IMR-90 (cell line): ENCODE measurements around the gene TSPAN16. TPM values are rescaled to one million over a fixed set of nuclear protein-coding genes. Genes with fewer than 3 reads are reported as not detected.

ENCODE experiments used
- ATAC-seq: fragments of 200-7000 bp; cut with Tn5 transposase; 2 replicates; pipeline ENCODE4 v1.9.1; 2020; ENCODE audit warnings: low read depth, mild to moderate bottlenecking, moderate library complexity
- BruUV-seq: library from RNA; stranded (reverse); fragments of 400-500 nt; replicated peaks from 2 replicates; lab custom pipeline; 2021; lab: Mats Ljungman, UMichigan
- CTCF ChIA-PET: fragments of 300-600 bp; formaldehyde crosslinking; extraction: SDS; loops from one replicate; lab custom pipeline; 2021; ENCODE audit warnings: antibody characterized with exemption; lab: Yijun Ruan, JAX
- POLR2A ChIA-PET: fragments of 300-600 bp; sonication (Branson Sonifier 250); formaldehyde crosslinking; loops from one replicate; lab custom pipeline; 2022; ENCODE audit warnings: antibody characterized with exemption; ENCODE audit not compliant: unreplicated experiment; lab: Charles Lee
- DNase-seq: peaks from one replicate; pipeline ENCODE4 v3.0.0; 2013
- H2AFZ ChIP-seq: replicated peaks from 2 replicates; pipeline ENCODE3; 2013; ENCODE audit warnings: low read length, mild to moderate bottlenecking; ENCODE audit not compliant: poor library complexity
- H2AK5ac ChIP-seq: 2 replicates; pipeline ENCODE4 v1.6.1; 2013; ENCODE audit warnings: low read depth, low read length, inconsistent platforms
- H2AK9ac ChIP-seq: replicated peaks from 2 replicates; pipeline ENCODE3; 2013; ENCODE audit warnings: mild to moderate bottlenecking, low read depth, low read length, moderate library complexity; ENCODE audit not compliant: poor library complexity
- H2BK120ac ChIP-seq: 2 replicates; pipeline ENCODE4 v1.6.1; 2013; ENCODE audit warnings: low read depth, low read length, inconsistent platforms
- H2BK15ac ChIP-seq: 3 replicates; pipeline ENCODE4 v1.6.1; 2013; ENCODE audit warnings: low read depth, low read length, inconsistent platforms
- H2BK20ac ChIP-seq: 2 replicates; pipeline ENCODE4 v1.6.1; 2013; ENCODE audit warnings: low read depth, mild to moderate bottlenecking, inconsistent platforms, low read length, moderate library complexity
- H2BK5ac ChIP-seq: 2 replicates; pipeline ENCODE4 v1.6.1; 2013; ENCODE audit warnings: mild to moderate bottlenecking, low read depth, low read length, inconsistent platforms; ENCODE audit not compliant: poor library complexity, severe bottlenecking
- H3K14ac ChIP-seq: replicated peaks from 2 replicates; pipeline ENCODE4 v1.6.1; 2013; ENCODE audit warnings: low read depth, low read length, inconsistent platforms
- H3K18ac ChIP-seq: 2 replicates; pipeline ENCODE4 v1.6.1; 2013; ENCODE audit warnings: low read depth, low read length, control low read depth
- H3K23ac ChIP-seq: 2 replicates; pipeline ENCODE4 v1.6.1; 2013; ENCODE audit warnings: low read depth, low read length, inconsistent platforms
- H3K27ac ChIP-seq: 2 replicates; pipeline ENCODE4 v1.5.1; 2013; ENCODE audit warnings: mild to moderate bottlenecking, control low read depth, low read length; ENCODE audit not compliant: insufficient read depth
- H3K27me3 ChIP-seq: 2 replicates; pipeline ENCODE4 v1.6.1; 2013; ENCODE audit warnings: low read length; ENCODE audit not compliant: control insufficient read depth, insufficient read depth
- H3K36me3 ChIP-seq: 2 replicates; pipeline ENCODE4 v1.6.1; 2013; ENCODE audit warnings: low read length, mixed read lengths; ENCODE audit not compliant: control insufficient read depth, insufficient read depth
- H3K4ac ChIP-seq: 2 replicates; pipeline ENCODE4 v1.6.1; 2013; ENCODE audit warnings: low read depth, low read length, inconsistent platforms
- H3K4me1 ChIP-seq: 2 replicates; pipeline ENCODE4 v1.6.1; 2013; ENCODE audit warnings: low read length, mixed read lengths; ENCODE audit not compliant: control insufficient read depth, insufficient read depth
- H3K4me2 ChIP-seq: 2 replicates; pipeline ENCODE4 v1.6.1; 2013; ENCODE audit warnings: low read depth, mild to moderate bottlenecking, control low read depth, low read length, moderate library complexity
- H3K4me3 ChIP-seq: 2 replicates; pipeline ENCODE4 v1.5.1; 2013; ENCODE audit warnings: low read depth, mild to moderate bottlenecking, control low read depth, low read length, moderate library complexity; ENCODE audit not compliant: insufficient read depth
- H3K56ac ChIP-seq: 2 replicates; pipeline ENCODE4 v1.6.1; 2013; ENCODE audit warnings: low read length, inconsistent platforms; ENCODE audit not compliant: insufficient read depth; ENCODE audit errors: extremely low read depth
- H3K79me1 ChIP-seq, 2 experiments: 2 replicates each; pipeline ENCODE4 v1.6.1; 2013; ENCODE audit warnings: low read length in 2 of 2, inconsistent platforms in 1 of 2, low read depth in 1 of 2
- H3K9ac ChIP-seq: 2 replicates; pipeline ENCODE4 v1.6.1; 2013; ENCODE audit warnings: low read depth, low read length, control low read depth
- H3K9me1 ChIP-seq: 2 replicates; pipeline ENCODE4 v1.6.1; 2013; ENCODE audit warnings: low read length, inconsistent platforms; ENCODE audit not compliant: insufficient read depth
- H3K9me3 ChIP-seq: 2 replicates; pipeline ENCODE4 v1.6.1; 2013; ENCODE audit warnings: low read length; ENCODE audit not compliant: control insufficient read depth, insufficient read depth
- H4K20me1 ChIP-seq: 2 replicates; pipeline ENCODE4 v1.6.1; 2013; ENCODE audit warnings: low read length, inconsistent platforms; ENCODE audit not compliant: insufficient read depth
- H4K5ac ChIP-seq: 2 replicates; pipeline ENCODE4 v1.6.1; 2013; ENCODE audit warnings: mild to moderate bottlenecking, low read depth, low read length, control low read depth
- H4K8ac ChIP-seq, 2 experiments: 2 replicates each; pipeline ENCODE4 v1.6.1; 2013; ENCODE audit warnings: low read depth in 2 of 2, low read length in 2 of 2, control low read depth in 1 of 2, inconsistent platforms in 1 of 2
- H4K91ac ChIP-seq: 2 replicates; pipeline ENCODE4 v1.6.1; 2013; ENCODE audit warnings: low read depth, low read length, inconsistent platforms; ENCODE audit not compliant: insufficient read depth
- CHD1 ChIP-seq: IDR thresholded peaks from 2 replicates; pipeline ENCODE4 v1.6.1; 2012; ENCODE audit warnings: low read depth, low read length, improper control_type of control experiment
- ELK1 ChIP-seq: fragments of 150-350 bp; IDR thresholded peaks from 2 replicates; pipeline ENCODE4 v1.6.1; 2016; ENCODE audit warnings: low read depth, mild to moderate bottlenecking, low read length, moderate library complexity, borderline replicate concordance
- RCOR1 ChIP-seq: IDR thresholded peaks from 2 replicates; pipeline ENCODE4 v1.6.1; 2012; ENCODE audit warnings: mild to moderate bottlenecking, low read length, improper control_type of control experiment; ENCODE audit not compliant: insufficient replicate concordance
- RFX5 ChIP-seq: IDR thresholded peaks from 2 replicates; pipeline ENCODE4 v1.8.0; 2012; ENCODE audit warnings: low read depth, mild to moderate bottlenecking, low read length, moderate library complexity
- whole genome bisulfite sequencing, 2 experiments: methylation state at CpG; one replicate each; pipeline versions ENCODE4 v1.1.5 to v1.1.7; 2013; ENCODE audit warnings: missing lambda C conversion rate in 2 of 2; ENCODE audit not compliant: insufficient read length in 1 of 2; ENCODE audit errors: extremely low coverage in 2 of 2; 5-methylcytosine and 5-hydroxymethylcytosine counted together
- dilution Hi-C: fragments of 300-500 bp; cut with HindIII; formaldehyde crosslinking; loops from one replicate; pipeline ENCODE4 v1.14.3; 2018; ENCODE audit warnings: low sequenced_read_pairs; ENCODE audit not compliant: unreplicated experiment
- in situ Hi-C: fragments of 300-500 bp; cut with MboI; formaldehyde crosslinking; loops from 3 replicates; pipeline ENCODE4 v1.14.3; 2019; ENCODE audit warnings: low sequenced_read_pairs, inconsistent platforms, mixed read lengths
- intact Hi-C: fragments of 100-400 bp; cut with micrococcal nuclease; formaldehyde crosslinking; loops from 2 replicates; pipeline ENCODE4 v1.10.0; 2022
- polyA plus RNA-seq, 3 experiments: library from polyadenylated mRNA; depleted of rRNA; stranded (reverse); fragments of >200 nt; gene quantifications; 2 replicates each; pipeline ENCODE4 v1.2.3, GENCODE V29; 2012; ENCODE audit warnings: low replicate concordance in 1 of 3
- total RNA-seq: library from RNA; depleted of rRNA; stranded (reverse); fragments of >200 nt; gene quantifications from 2 replicates; pipeline ENCODE4 v1.2.3, GENCODE V29; 2012

Gene TSPAN16
- total and polyA plus RNA-seq, 2 of the 4 experiments (the other 2 are of a cell fraction): not detected

- TF ChIP-seq RFX5 (no peak), ELK1 (no peak), CHD1 (no peak)
These were observed 60.1 kb downstream of the TSPAN16 start (continued) for GRCh38 chr19:11356074-11356397.

- no peak overlapping the region for H2AFZ ChIP-seq
- H3K23ac ChIP-seq: no peak overlapping the region
- no peak overlapping the region for H3K9ac ChIP-seq
- 68% methylated on average over 3 of the region's 11 CpGs; no CpG with 5 or more reads in 1 of the 2 experiments for WGBS, 2 experiments
- H4K5ac ChIP-seq: no peak overlapping the region
- H2AK5ac ChIP-seq: 0 out of 2 replicates have a peak overlapping the region, but pooled peaks have one; percentile 18
- no peak overlapping the region for H3K4me3 ChIP-seq
- in situ Hi-C loops (no loop called here), intact Hi-C loops (no loop called here), dilution Hi-C loops (no loop called here)
- peaks cover 16% of the 10 kb centered on the region for H4K20me1 ChIP-seq
- H3K14ac ChIP-seq: no peak overlapping the region
- H2BK120ac ChIP-seq: no peak overlapping the region
- no peaks in the 10 kb centered on the region for H3K27me3 ChIP-seq
- no peak overlapping the region; the same call in 1 of the 2 replicates for H3K4me2 ChIP-seq
- no peak overlapping the region for H2BK20ac ChIP-seq
- H4K8ac ChIP-seq: no peak overlapping the region
- H3K9me1 ChIP-seq: peaks cover 20% of the 10 kb centered on the region
- H3K79me1 ChIP-seq: peaks cover 13 to 23% of the 10 kb centered on the region in 2 experiments
- no peak for TF ChIP-seq RCOR1
- no peak for TF ChIP-seq ELK1
- no peak overlapping the region for H3K27ac ChIP-seq
- H3K4me1 ChIP-seq: peaks cover 8% of the 10 kb centered on the region
- no peak overlapping the region for H2BK15ac ChIP-seq
- ATAC-seq (no peak), DNase-seq (no peak)
- CTCF ChIA-PET: no interaction called here
- H3K56ac ChIP-seq: no peak overlapping the region
- POLR2A ChIA-PET: no interaction called here
- no peak overlapping the region for H2BK5ac ChIP-seq
- H4K91ac ChIP-seq: no peak overlapping the region
- H3K18ac ChIP-seq: no peak overlapping the region
- H2AK9ac ChIP-seq: peak overlapping the region; percentile 37
- no peak overlapping the region for H3K4ac ChIP-seq
- H3K9me3 ChIP-seq: no peaks in the 10 kb centered on the region
- BruUV-seq: no TSS peak
- peaks cover 19% of the 10 kb centered on the region; the same call in 1 of the 2 replicates for H3K36me3 ChIP-seq
These were observed 61.0 kb downstream of the TSPAN16 start for GRCh38 chr19:11356676-11357550.
